Measurements from ENCODE around the gene XYLT2.
A peak's percentile ranks its signal among the peaks of the same experiment; 100 is the strongest.
"Not testable (repeated sequence)": the region's sequence is repeated elsewhere in the genome, so short reads cannot be mapped to it uniquely, and the experiment has no call there.

XYLT2 gene

GRCh38 chr17:50389534-50389933, 43.6 kb downstream of the XYLT2 start:
- no peak for DNase-seq (ENCODE audit: low read depth in 2 of 2)

GRCh38 chr17:50392621-50393020, 46.7 kb downstream of the XYLT2 start:
- DNase-seq (ENCODE audit: low read depth in 2 of 2) = no peak

GRCh38 chr17:50393700-50394099, 47.8 kb downstream of the XYLT2 start:
- DNase-seq (ENCODE audit: low read depth in 2 of 2) = no peak

GRCh38 chr17:50394711-50395110, 48.8 kb downstream of the XYLT2 start:
- DNase-seq (ENCODE audit: low read depth in 2 of 2) = no peak

- no peak for DNase-seq (ENCODE audit: low read depth in 2 of 2)
These were observed 50.6 kb downstream of the XYLT2 start for GRCh38 chr17:50396261-50397110.

- DNase-seq (ENCODE audit: low read depth in 2 of 2) = peak; percentile 87
These were observed 51.4 kb downstream of the XYLT2 start, which contains the start of gene LRRC59 for GRCh38 chr17:50397111-50397918. Gene LRRC59 (minus strand): TSS chr17:50397523. CDS start chr17:50397317, 206 bp downstream.

GRCh38 chr17:50397919-50398285, 52.0 kb downstream of the XYLT2 start:
- DNase-seq (ENCODE audit: low read depth in 2 of 2) = no peak

- not testable (repeated sequence) for DNase-seq (ENCODE audit: low read depth in 2 of 2)
These were observed 52.7 kb downstream of the XYLT2 start for GRCh38 chr17:50398672-50399071.

GRCh38 chr17:50399591-50399990, 53.7 kb downstream of the XYLT2 start:
- not testable (repeated sequence) for DNase-seq (ENCODE audit: low read depth in 2 of 2)

GRCh38 chr17:50405351-50405750, 59.4 kb downstream of the XYLT2 start:
- DNase-seq (ENCODE audit: low read depth in 2 of 2) = not testable (repeated sequence)

- DNase-seq (ENCODE audit: low read depth in 2 of 2) = no peak
These were observed 60.7 kb downstream of the XYLT2 start for GRCh38 chr17:50406578-50406977.

- no peak for DNase-seq (ENCODE audit: low read depth in 2 of 2)
These were observed 62.0 kb downstream of the XYLT2 start for GRCh38 chr17:50407921-50408320.

Measured in stimulated activated CD8-positive, alpha-beta memory T cell treated with anti-CD3 and anti-CD28 coated beads, Interleukin-2, amount 100 ng/mL, for 1 hour (primary cell).